RWPE1 (cell line): ENCODE results near the gene CHP2.
"Not testable (repeated sequence)": the region's sequence is repeated elsewhere in the genome, so short reads cannot be mapped to it uniquely, and the experiment has no call there.

Source experiments
- CTCF ChIA-PET: fragments of 350-600 bp; sonication (Branson Sonifier 250); formaldehyde crosslinking; extraction: SDS; loops from one replicate; lab custom pipeline; 2021; lab: Yijun Ruan, JAX
- POLR2A ChIA-PET: fragments of 400-600 bp; formaldehyde crosslinking; extraction: SDS; loops from one replicate; lab custom pipeline; 2020; ENCODE audit warnings: antibody characterized with exemption; ENCODE audit not compliant: low non-redundant PET; lab: Yijun Ruan, JAX
- DNase-seq: peaks from one replicate; pipeline ENCODE4 v3.0.0; 2012; ENCODE audit warnings: low spot score
- H3K27ac ChIP-seq: fragments of 450-650 bp; 2 replicates; pipeline ENCODE4 v1.5.1; 2017
- CTCF ChIP-seq: fragments of 450-650 bp; conservative IDR thresholded peaks from 2 replicates; pipeline ENCODE4 v1.5.1; 2017; ENCODE audit warnings: low read depth, mild to moderate bottlenecking

The CHP2 gene

GRCh38 chr16:23726710-23727109 lies 28.1 kb upstream of the CHP2 start:
- POLR2A ChIA-PET = no interaction called here

GRCh38 chr16:23728112-23728477 lies 26.7 kb upstream of the CHP2 start:
- TF ChIP-seq CTCF = peak; percentile 24; the same call in 1 of the 2 replicates
- ChIA-PET POLR2A (no interaction called here), CTCF (interaction anchor here (0.6 to 1.9 kb wide), 6 partner anchors 21 to 248 kb away, joined by 3 to 11 read pairs (median 3); partner anchors contain the start of gene PLK1)
- no peak overlapping the region for H3K27ac ChIP-seq
- DNase-seq = no peak

More at GRCh38 chr16:23726710-23727109, 28.1 kb upstream of the CHP2 start:
- TF ChIP-seq CTCF = no peak
- CTCF ChIA-PET = interaction anchor here (0.6 to 1.9 kb wide), 2 partner anchors 48 to 308 kb away, joined by 3 to 11 read pairs; partner anchors contain the start of gene PLK1
- H3K27ac ChIP-seq = no peak overlapping the region
- DNase-seq = no peak

GRCh38 chr16:23729503-23730424 lies 25.1 kb upstream of the CHP2 start:
- DNase-seq = peak; percentile 24

GRCh38 chr16:23734176-23734893 lies 20.5 kb upstream of the CHP2 start:
- ChIA-PET CTCF (interaction anchor here (0.6 to 1.0 kb wide), 5 partner anchors 9 to 1567 kb away, joined by 3 to 8 read pairs (median 3); no protein-coding TSS in a partner anchor), POLR2A (no interaction called here)
- no peak for DNase-seq
- H3K27ac ChIP-seq = no peak overlapping the region
- TF ChIP-seq CTCF = no peak

More at GRCh38 chr16:23729503-23730424, 25.1 kb upstream of the CHP2 start:
- H3K27ac ChIP-seq = no peak overlapping the region
- ChIA-PET POLR2A (interaction anchor here (0.5 kb wide), 1 partner anchor 272 kb away, joined by 3 read pairs; no protein-coding TSS in a partner anchor), CTCF (interaction anchor here (0.6 to 1.0 kb wide), 3 partner anchors 96 to 439 kb away, joined by 3 to 4 read pairs (median 3); no protein-coding TSS in a partner anchor)
- TF ChIP-seq CTCF = no peak

- DNase-seq, POLR2A ChIA-PET, H3K27ac ChIP-seq: not testable (repeated sequence)
- CTCF ChIA-PET = interaction anchor here (0.5 to 0.6 kb wide), 3 partner anchors 151 to 1392 kb away, joined by 3 read pairs; partner anchors contain the start of gene ARHGAP17
Observed at GRCh38 chr16:23737423-23738028, 17.3 kb upstream of the CHP2 start.

GRCh38 chr16:23739516-23739915 lies 15.3 kb upstream of the CHP2 start:
- ChIA-PET CTCF (no interaction called here), POLR2A (no interaction called here)
- no peak overlapping the region for H3K27ac ChIP-seq
- DNase-seq = no peak
- no peak for TF ChIP-seq CTCF
